Brain microvascular endothelial cell (primary cell): ENCODE results near the gene CSTF2T.

Experiments used
- DNase-seq: peaks from one replicate; pipeline ENCODE4 v3.0.0-alpha.2; 2020
- H3K27ac ChIP-seq: fragments of 250-450 bp; sonication (Bioruptor Pico); 2 replicates; pipeline ENCODE4 v1.5.1; 2020; ENCODE audit warnings: mild to moderate bottlenecking, moderate library complexity
- H3K27me3 ChIP-seq: fragments of 250-450 bp; sonication (Bioruptor Pico); replicated peaks from 2 replicates; pipeline ENCODE4 v1.5.1; 2020; ENCODE audit warnings: mild to moderate bottlenecking
- H3K36me3 ChIP-seq: fragments of 250-450 bp; sonication (Bioruptor Pico); replicated peaks from 2 replicates; pipeline ENCODE4 v1.5.1; 2020; ENCODE audit warnings: mild to moderate bottlenecking
- H3K4me3 ChIP-seq: 2 replicates; pipeline ENCODE4 v1.5.1; 2011; ENCODE audit warnings: low read depth, mild to moderate bottlenecking, control low read depth, low read length, moderate library complexity
- CTCF ChIP-seq: IDR thresholded peaks from 2 replicates; pipeline ENCODE4 v1.5.1; 2011; ENCODE audit warnings: low read depth, mild to moderate bottlenecking, moderate library complexity, low read length, control low read depth, inconsistent platforms; ENCODE audit errors: missing control alignments
- in situ Hi-C: cut with HindIII; loops from 2 replicates; pipeline ENCODE4 v1.10.0; 2017; ENCODE audit warnings: low sequenced_read_pairs, low pct_ligation_motif_present

CSTF2T gene

GRCh38 chr10:51705774-51706173 lies 6.4 kb upstream of the CSTF2T start:
- TF ChIP-seq CTCF, result no peak
- in situ Hi-C loops, result no loop called here
- no peak overlapping the region for H3K4me3 ChIP-seq

DNA sequence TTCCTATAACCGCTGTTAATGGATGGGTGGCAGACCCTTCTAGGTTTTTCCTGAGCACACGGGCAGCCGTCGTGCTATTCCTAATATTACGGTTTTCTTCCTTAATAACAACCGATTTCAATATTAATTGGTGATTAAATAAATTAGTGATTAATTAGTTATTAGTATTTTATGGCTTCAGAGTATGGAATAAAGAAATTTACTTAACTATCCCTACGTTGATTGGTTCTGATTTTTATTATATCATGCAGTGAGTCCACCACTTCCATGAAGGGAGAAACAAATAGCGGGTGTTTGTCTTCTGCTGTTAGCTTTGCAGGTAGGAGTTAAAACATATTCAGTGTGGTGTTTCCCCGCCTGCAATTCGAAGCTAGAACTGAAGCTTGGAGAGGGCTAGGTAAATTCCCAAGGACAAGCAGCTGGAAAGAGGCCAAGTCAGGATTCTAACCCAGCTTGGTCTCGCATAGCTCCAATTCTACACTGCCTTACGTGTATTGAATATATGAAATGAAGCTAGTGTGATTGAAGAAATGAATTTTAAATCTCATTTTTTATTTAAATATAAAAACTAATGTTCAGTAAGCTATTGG lies 928 bp upstream of the CSTF2T start:
- H3K4me3 ChIP-seq, result peak overlapping the region; percentile 67
- no peaks in the 10 kb centered on the region for H3K36me3 ChIP-seq
- in situ Hi-C loops, result no loop called here
- no peaks in the 10 kb centered on the region for H3K27me3 ChIP-seq
- peak; percentile 68 for DNase-seq
- peak overlapping the region; percentile 99 for H3K27ac ChIP-seq
- TF ChIP-seq CTCF, result no peak

More at GRCh38 chr10:51705774-51706173, 6.4 kb upstream of the CSTF2T start:
- DNase-seq, result no peak
- Histone ChIP-seq H3K27ac (no peak overlapping the region), H3K36me3 (no peaks in the 10 kb centered on the region), H3K27me3 (no peaks in the 10 kb centered on the region)

GRCh38 chr10:51699145-51699474 lies 285 bp downstream of the CSTF2T start:
- peak overlapping the region; percentile 67 for H3K4me3 ChIP-seq
- in situ Hi-C loops, result no loop called here
- no peaks in the 10 kb centered on the region for H3K36me3 ChIP-seq
- peak overlapping the region; percentile 99 for H3K27ac ChIP-seq
- no peak for TF ChIP-seq CTCF
- DNase-seq, result no peak
- H3K27me3 ChIP-seq, result no peaks in the 10 kb centered on the region

GRCh38 chr10:51698473-51699063 lies 827 bp downstream of the CSTF2T start:
- peak overlapping the region; percentile 67 for H3K4me3 ChIP-seq
- H3K27me3 ChIP-seq, result no peaks in the 10 kb centered on the region
- H3K36me3 ChIP-seq, result no peaks in the 10 kb centered on the region
- no peak for DNase-seq
- TF ChIP-seq CTCF, result no peak
- in situ Hi-C loops, result no loop called here
- H3K27ac ChIP-seq, result peak overlapping the region; percentile 99

DNA sequence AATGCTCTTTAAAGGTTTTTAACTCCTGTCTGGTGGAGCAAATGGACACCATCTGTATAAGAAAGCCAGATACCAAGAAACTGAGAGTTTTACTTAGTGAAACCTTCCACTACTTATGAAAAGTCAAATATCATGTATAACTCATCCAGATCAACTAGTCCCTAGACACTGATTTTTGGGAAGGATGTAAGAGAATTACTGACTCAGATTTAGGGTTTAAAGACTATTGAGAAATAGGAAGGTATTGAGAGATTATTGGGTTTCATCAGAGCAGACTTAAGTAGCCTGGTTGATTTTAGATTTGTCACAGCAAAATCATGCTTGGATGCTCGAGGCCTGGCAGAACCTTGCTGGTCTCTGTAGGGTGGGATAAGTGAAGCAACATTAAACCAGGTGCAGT lies 3.1 kb downstream of the CSTF2T start:
- no peaks in the 10 kb centered on the region for H3K36me3 ChIP-seq
- in situ Hi-C loops, result no loop called here
- no peak overlapping the region for H3K4me3 ChIP-seq
- no peak for TF ChIP-seq CTCF
- no peaks in the 10 kb centered on the region for H3K27me3 ChIP-seq
- H3K27ac ChIP-seq, result no peak overlapping the region
- DNase-seq, result no peak
